HepG2 (cell line): ENCODE data around the gene DBN1. TPM values are rescaled to one million over a fixed set of nuclear protein-coding genes. Genes with fewer than 3 reads are reported as not detected.

Experiments used
- BCL6 ChIP-seq: IDR thresholded peaks from 2 replicates; pipeline ENCODE4 v1.6.1; 2016; ENCODE audit warnings: missing genetic modification reagents, missing compliant biosample characterization
- CCDC6 ChIP-seq: sonication (generic); formaldehyde crosslinking; IDR thresholded peaks from 2 replicates; pipeline ENCODE4 v1.8.1; 2022; ENCODE audit warnings: mild to moderate bottlenecking, missing genetic modification reagents, moderate library complexity
- EP300 ChIP-seq, 3 experiments: sonication (generic) in 1 of 3; formaldehyde crosslinking in 1 of 3; IDR thresholded peaks; 2 replicates each; pipeline versions ENCODE4 v1.5.1 to v1.6.1; 2011 to 2020; ENCODE audit warnings: low read depth in 2 of 3, low read length in 2 of 3, borderline replicate concordance in 1 of 3, improper control_type of control experiment in 1 of 3, mild to moderate bottlenecking in 1 of 3, missing genetic modification reagents in 1 of 3, moderate library complexity in 1 of 3
- ETV5 ChIP-seq: IDR thresholded peaks from 2 replicates; pipeline ENCODE4 v1.6.1; 2018; ENCODE audit warnings: missing biosample characterization, missing genetic modification reagents, inconsistent platforms, borderline replicate concordance
- GTF2F1 ChIP-seq: fragments of 150-350 bp; IDR thresholded peaks from 2 replicates; pipeline ENCODE4 v1.6.1; 2014; ENCODE audit warnings: low read length
- GZF1 ChIP-seq: sonication (generic); formaldehyde crosslinking; IDR thresholded peaks from 2 replicates; pipeline ENCODE4 v1.5.1; 2020; ENCODE audit warnings: mild to moderate bottlenecking, missing genetic modification reagents
- KLF9 ChIP-seq: IDR thresholded peaks from 2 replicates; pipeline ENCODE4 v1.6.1; 2016; ENCODE audit warnings: low read depth
- NFATC3 ChIP-seq: sonication (generic); formaldehyde crosslinking; IDR thresholded peaks from 2 replicates; pipeline ENCODE4 v1.5.1; 2020; ENCODE audit warnings: mild to moderate bottlenecking, missing genetic modification reagents
- NFIC ChIP-seq: IDR thresholded peaks from 2 replicates; pipeline ENCODE4 v1.6.1; 2012; ENCODE audit warnings: mild to moderate bottlenecking, low read length, inconsistent platforms
- RARG ChIP-seq: sonication (generic); formaldehyde crosslinking; IDR thresholded peaks from 2 replicates; pipeline ENCODE4 v1.4.0; 2020; ENCODE audit warnings: low read depth, mild to moderate bottlenecking, missing genetic modification reagents
- SMARCC2 ChIP-seq: fragments of 450-650 bp; IDR thresholded peaks from 2 replicates; pipeline ENCODE4 v1.6.1; 2017; ENCODE audit warnings: antibody characterized with exemption, mild to moderate bottlenecking
- SMYD3 ChIP-seq: sonication (generic); formaldehyde crosslinking; IDR thresholded peaks from 2 replicates; pipeline ENCODE4 v1.8.1; 2023; ENCODE audit warnings: mild to moderate bottlenecking, missing genetic modification reagents
- THAP11 ChIP-seq: IDR thresholded peaks from 2 replicates; pipeline ENCODE4 v1.6.1; 2016; ENCODE audit warnings: missing biosample characterization, missing genetic modification reagents
- TOE1 ChIP-seq: sonication (generic); formaldehyde crosslinking; IDR thresholded peaks from 2 replicates; pipeline ENCODE4 v1.4.0; 2020; ENCODE audit warnings: mild to moderate bottlenecking, missing genetic modification reagents
- ZNF446 ChIP-seq: sonication (generic); formaldehyde crosslinking; IDR thresholded peaks from 2 replicates; pipeline ENCODE4 v1.5.0; 2020; ENCODE audit warnings: mild to moderate bottlenecking, missing genetic modification reagents
- ZNF660 ChIP-seq: sonication (generic); formaldehyde crosslinking; IDR thresholded peaks from 2 replicates; pipeline ENCODE4 v1.5.1; 2020; ENCODE audit warnings: mild to moderate bottlenecking, low read depth, missing genetic modification reagents, borderline replicate concordance
- polyA plus RNA-seq, 8 experiments: library from polyadenylated mRNA; depleted of rRNA in 3 of 8; stranded (reverse) in 7 of 8; unstranded in 1 of 8; fragments of >200 nt; fragmentation: Illumina TruSeq in 4 of 8; extraction: Trizol in 4 of 8; gene quantifications; 2 replicates each; pipeline versions ENCODE4 v1.2.1 to v1.2.3, GENCODE V29; 2011 to 2016; ENCODE audit warnings: low read depth in 4 of 8, missing spikeins in 1 of 8, mixed read lengths in 1 of 8; ENCODE audit not compliant: insufficient read depth in 1 of 8
- total RNA-seq, 5 experiments: library from RNA; depleted of rRNA; stranded (reverse); fragments of >200 nt; fragmentation: Illumina TruSeq; extraction: Trizol; gene quantifications; 2 replicates each; pipeline ENCODE4 v1.2.3, GENCODE V29; 2016; ENCODE audit warnings: low read depth in 1 of 5
- TF ChIP-seq, protein P1 (sequence below): sonication (generic); formaldehyde crosslinking; IDR thresholded peaks from 2 replicates; pipeline ENCODE4 v1.4.0; 2020; ENCODE audit warnings: missing genetic modification reagents
- TF ChIP-seq, protein P2 (sequence below), 2 experiments: sonication (generic) in 1 of 2; formaldehyde crosslinking in 1 of 2; IDR thresholded peaks; 2 replicates each; pipeline versions ENCODE4 v1.5.1 to v1.6.1; 2011 to 2020; ENCODE audit warnings: borderline replicate concordance in 1 of 2, low read depth in 1 of 2, low read length in 1 of 2, mild to moderate bottlenecking in 1 of 2, missing genetic modification reagents in 1 of 2, moderate library complexity in 1 of 2
- TF ChIP-seq, protein P3 (sequence below): IDR thresholded peaks from 2 replicates; pipeline ENCODE4 v1.6.1; 2016; ENCODE audit warnings: low read depth
- TF ChIP-seq, protein P4 (sequence below): sonication (generic); formaldehyde crosslinking; IDR thresholded peaks from 2 replicates; pipeline ENCODE4 v1.4.0; 2020; ENCODE audit warnings: missing genetic modification reagents; ENCODE audit errors: not compliant biosample characterization
- TF ChIP-seq, protein P5 (sequence below): IDR thresholded peaks from 2 replicates; pipeline ENCODE4 v1.6.1; 2016

Gene DBN1
- total and polyA plus RNA-seq, 2 of the 13 experiments (the other 11 are each of a cell fraction or from before 2014, with no cell fraction given) = 27.0 to 37.3 TPM

DNA sequence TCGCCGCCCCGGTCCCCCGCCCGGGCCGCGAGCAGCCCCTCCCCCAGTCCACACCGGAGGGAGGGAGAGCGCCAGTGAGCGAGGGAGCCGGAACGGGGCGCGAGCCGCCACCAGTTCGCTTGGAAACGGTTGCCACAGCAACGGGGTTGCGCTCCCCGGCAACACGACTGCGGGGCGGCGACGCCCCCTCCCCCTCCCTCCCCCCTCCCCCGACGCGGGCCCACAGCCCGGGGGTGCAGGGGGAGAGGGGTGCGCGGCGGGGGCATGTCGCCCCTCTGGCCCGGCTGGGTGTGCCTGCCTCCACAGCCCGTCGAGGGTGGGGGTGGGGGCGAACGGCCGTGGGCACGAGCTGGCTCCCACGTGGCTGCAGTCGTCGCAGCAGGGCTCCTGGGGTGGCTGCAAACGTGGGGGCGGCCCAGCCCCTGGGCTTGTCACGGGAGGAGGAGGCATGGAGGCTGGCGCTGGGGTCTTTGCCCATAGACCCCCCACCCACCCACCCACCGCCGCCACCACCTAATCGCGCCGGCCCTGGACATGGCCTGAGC, 26.3 kb downstream of the DBN1 start (continued):
- TF ChIP-seq RARG (CRISPR knock-in tag) (no peak), GTF2F1 (no peak), THAP11 (CRISPR knock-in tag) (no peak), GZF1 (CRISPR knock-in tag) (no peak), SMYD3 (CRISPR knock-in tag) (no peak), EP300 (IDR thresholded peaks at IDR 0.05; ENCODE audit: low read depth in 2 of 2, low read length in 2 of 2) (no peak), EP300 (CRISPR knock-in tag; IDR thresholded peaks at IDR 0.05; ENCODE audit: borderline replicate concordance) (no peak), NFATC3 (CRISPR knock-in tag) (no peak), CCDC6 (CRISPR knock-in tag) (no peak), ETV5 (CRISPR knock-in tag) (0 out of 2 replicates have a peak, but pooled peaks have one; percentile 19), ZNF446 (CRISPR knock-in tag) (0 out of 2 replicates have a peak, but pooled peaks have one; percentile 59), ZNF660 (no peak), SMARCC2 (no peak), KLF9 (CRISPR knock-in tag) (no peak), TOE1 (CRISPR knock-in tag) (no peak), BCL6 (CRISPR knock-in tag) (no peak), NFIC (no peak)
- TF ChIP-seq, protein P1, sequence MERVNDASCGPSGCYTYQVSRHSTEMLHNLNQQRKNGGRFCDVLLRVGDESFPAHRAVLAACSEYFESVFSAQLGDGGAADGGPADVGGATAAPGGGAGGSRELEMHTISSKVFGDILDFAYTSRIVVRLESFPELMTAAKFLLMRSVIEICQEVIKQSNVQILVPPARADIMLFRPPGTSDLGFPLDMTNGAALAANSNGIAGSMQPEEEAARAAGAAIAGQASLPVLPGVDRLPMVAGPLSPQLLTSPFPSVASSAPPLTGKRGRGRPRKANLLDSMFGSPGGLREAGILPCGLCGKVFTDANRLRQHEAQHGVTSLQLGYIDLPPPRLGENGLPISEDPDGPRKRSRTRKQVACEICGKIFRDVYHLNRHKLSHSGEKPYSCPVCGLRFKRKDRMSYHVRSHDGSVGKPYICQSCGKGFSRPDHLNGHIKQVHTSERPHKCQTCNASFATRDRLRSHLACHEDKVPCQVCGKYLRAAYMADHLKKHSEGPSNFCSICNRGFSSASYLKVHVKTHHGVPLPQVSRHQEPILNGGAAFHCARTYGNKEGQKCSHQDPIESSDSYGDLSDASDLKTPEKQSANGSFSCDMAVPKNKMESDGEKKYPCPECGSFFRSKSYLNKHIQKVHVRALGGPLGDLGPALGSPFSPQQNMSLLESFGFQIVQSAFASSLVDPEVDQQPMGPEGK (CRISPR knock-in tag) = no peak; the same call in none of the 2 replicates
- TF ChIP-seq, protein P2, sequence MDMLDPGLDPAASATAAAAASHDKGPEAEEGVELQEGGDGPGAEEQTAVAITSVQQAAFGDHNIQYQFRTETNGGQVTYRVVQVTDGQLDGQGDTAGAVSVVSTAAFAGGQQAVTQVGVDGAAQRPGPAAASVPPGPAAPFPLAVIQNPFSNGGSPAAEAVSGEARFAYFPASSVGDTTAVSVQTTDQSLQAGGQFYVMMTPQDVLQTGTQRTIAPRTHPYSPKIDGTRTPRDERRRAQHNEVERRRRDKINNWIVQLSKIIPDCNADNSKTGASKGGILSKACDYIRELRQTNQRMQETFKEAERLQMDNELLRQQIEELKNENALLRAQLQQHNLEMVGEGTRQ (IDR thresholded peaks at IDR 0.05; ENCODE audit: low read depth, low read length) = no peak
- TF ChIP-seq, protein P2 (CRISPR knock-in tag; IDR thresholded peaks at IDR 0.05; ENCODE audit: borderline replicate concordance) = no peak
- TF ChIP-seq, protein P3, sequence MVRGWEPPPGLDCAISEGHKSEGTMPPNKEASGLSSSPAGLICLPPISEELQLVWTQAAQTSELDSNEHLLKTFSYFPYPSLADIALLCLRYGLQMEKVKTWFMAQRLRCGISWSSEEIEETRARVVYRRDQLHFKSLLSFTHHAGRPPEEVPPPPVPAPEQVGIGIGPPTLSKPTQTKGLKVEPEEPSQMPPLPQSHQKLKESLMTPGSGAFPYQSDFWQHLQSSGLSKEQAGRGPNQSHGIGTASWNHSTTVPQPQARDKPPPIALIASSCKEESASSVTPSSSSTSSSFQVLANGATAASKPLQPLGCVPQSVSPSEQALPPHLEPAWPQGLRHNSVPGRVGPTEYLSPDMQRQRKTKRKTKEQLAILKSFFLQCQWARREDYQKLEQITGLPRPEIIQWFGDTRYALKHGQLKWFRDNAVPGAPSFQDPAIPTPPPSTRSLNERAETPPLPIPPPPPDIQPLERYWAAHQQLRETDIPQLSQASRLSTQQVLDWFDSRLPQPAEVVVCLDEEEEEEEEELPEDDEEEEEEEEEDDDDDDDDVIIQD (CRISPR knock-in tag) = no peak
- TF ChIP-seq, protein P4, sequence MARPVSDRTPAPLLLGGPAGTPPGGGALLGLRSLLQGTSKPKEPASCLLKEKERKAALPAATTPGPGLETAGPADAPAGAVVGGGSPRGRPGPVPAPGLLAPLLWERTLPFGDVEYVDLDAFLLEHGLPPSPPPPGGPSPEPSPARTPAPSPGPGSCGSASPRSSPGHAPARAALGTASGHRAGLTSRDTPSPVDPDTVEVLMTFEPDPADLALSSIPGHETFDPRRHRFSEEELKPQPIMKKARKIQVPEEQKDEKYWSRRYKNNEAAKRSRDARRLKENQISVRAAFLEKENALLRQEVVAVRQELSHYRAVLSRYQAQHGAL (CRISPR knock-in tag) = no peak
- TF ChIP-seq, protein P5, sequence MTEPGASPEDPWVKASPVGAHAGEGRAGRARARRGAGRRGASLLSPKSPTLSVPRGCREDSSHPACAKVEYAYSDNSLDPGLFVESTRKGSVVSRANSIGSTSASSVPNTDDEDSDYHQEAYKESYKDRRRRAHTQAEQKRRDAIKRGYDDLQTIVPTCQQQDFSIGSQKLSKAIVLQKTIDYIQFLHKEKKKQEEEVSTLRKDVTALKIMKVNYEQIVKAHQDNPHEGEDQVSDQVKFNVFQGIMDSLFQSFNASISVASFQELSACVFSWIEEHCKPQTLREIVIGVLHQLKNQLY = no peak
